Measurements from ENCODE around the gene METTL21C.

GRCh38 chr13:102701331-102701730, 6.5 kb upstream of the METTL21C start:
- TF ChIP-seq CTCF (IDR thresholded peaks at IDR 0.05; ENCODE audit: insufficient read depth, low read length) (no peak), POLR2AphosphoS5 (IDR thresholded peaks at IDR 0.05; ENCODE audit: low read depth) (no peak), GABPA (IDR thresholded peaks at IDR 0.05; ENCODE audit: low read depth) (no peak)
